H1 (cell line): ENCODE results near the gene WASF3. TPM values are rescaled to one million over a fixed set of nuclear protein-coding genes. Genes with fewer than 3 reads are reported as not detected.
A peak's percentile ranks its signal among the peaks of the same experiment; 100 is the strongest.

Experiments
- CTCF ChIA-PET: fragments of 300-600 bp; sonication (Branson Sonifier 250); formaldehyde crosslinking; loops from one replicate; lab custom pipeline; 2021; ENCODE audit not compliant: partially characterized antibody; lab: Charles Lee
- POLR2A ChIA-PET: fragments of 300-600 bp; sonication (Branson Sonifier 250); formaldehyde crosslinking; loops from one replicate; lab custom pipeline; 2021; ENCODE audit warnings: inconsistent platforms; ENCODE audit not compliant: partially characterized antibody; lab: Charles Lee
- DNase-seq, 2 experiments: peaks; one replicate each; pipeline versions ENCODE4 v3.0.0 to v3.0.0-alpha.2; 2010 to 2022; ENCODE audit warnings: low spot score in 2 of 2, low read depth in 1 of 2, mixed read lengths in 1 of 2
- FAIRE-seq: peaks from 2 replicates; lab custom pipeline; 2011; peaks lifted over from hg19 to GRCh38; lab: Jason Lieb, UNC
- H2AFZ ChIP-seq: 2 replicates; pipeline ENCODE4 v1.8.1; 2012; ENCODE audit warnings: low read length, inconsistent platforms
- H2AK5ac ChIP-seq: 2 replicates; pipeline ENCODE4 v1.6.1; 2013; ENCODE audit warnings: low read depth, low read length
- H2BK120ac ChIP-seq: replicated peaks from 2 replicates; pipeline ENCODE3; 2013; ENCODE audit warnings: low read depth, low read length, inconsistent platforms
- H2BK12ac ChIP-seq: 2 replicates; pipeline ENCODE4 v1.6.1; 2013; ENCODE audit warnings: low read depth, low read length
- H2BK15ac ChIP-seq: 2 replicates; pipeline ENCODE4 v1.6.1; 2013; ENCODE audit warnings: low read length
- H2BK20ac ChIP-seq: 2 replicates; pipeline ENCODE4 v1.6.1; 2013; ENCODE audit warnings: low read length
- H2BK5ac ChIP-seq: 2 replicates; pipeline ENCODE4 v1.6.1; 2013; ENCODE audit warnings: low read depth, low read length
- H3K14ac ChIP-seq: 2 replicates; pipeline ENCODE4 v1.6.1; 2013; ENCODE audit warnings: inconsistent platforms; ENCODE audit not compliant: insufficient read length
- H3K18ac ChIP-seq: 2 replicates; pipeline ENCODE4 v1.6.1; 2013; ENCODE audit warnings: low read length; ENCODE audit errors: extremely low read depth
- H3K23ac ChIP-seq: 2 replicates; pipeline ENCODE4 v1.6.1; 2013; ENCODE audit warnings: inconsistent platforms; ENCODE audit not compliant: insufficient read length
- H3K23me2 ChIP-seq: 2 replicates; pipeline ENCODE4 v1.6.1; 2013; ENCODE audit warnings: low read depth, low read length
- H3K27ac ChIP-seq: 2 replicates; pipeline ENCODE4 v1.6.1; 2011; ENCODE audit warnings: low read depth, low read length, inconsistent platforms
- H3K27me3 ChIP-seq, 4 experiments: replicated peaks in 1 of 4; 1 replicate in 1 of 4; 2 replicates in 3 of 4; pipeline versions ENCODE4 v1.6.1 to v1.8.1; 2011 to 2013; ENCODE audit warnings: low read length in 3 of 4, mild to moderate bottlenecking in 3 of 4, inconsistent platforms in 2 of 4, mixed read lengths in 2 of 4, moderate library complexity in 1 of 4; ENCODE audit not compliant: control insufficient read depth in 3 of 4, insufficient read depth in 3 of 4; ENCODE audit errors: extremely low read depth in 1 of 4
- H3K36me3 ChIP-seq, 4 experiments: 2 replicates each; pipeline versions ENCODE4 v1.6.1 to v1.8.1; 2011 to 2013; ENCODE audit warnings: mild to moderate bottlenecking in 4 of 4, low read length in 3 of 4, moderate library complexity in 2 of 4, control low read depth in 1 of 4, inconsistent platforms in 1 of 4; ENCODE audit not compliant: insufficient read depth in 4 of 4, control insufficient read depth in 2 of 4
- H3K4ac ChIP-seq: replicated peaks from 2 replicates; pipeline ENCODE3; 2013; ENCODE audit warnings: low read length, low read depth, mixed read lengths, inconsistent platforms; ENCODE audit not compliant: insufficient read length
- H3K4me1 ChIP-seq, 4 experiments: replicated peaks in 1 of 4; 1 replicate in 1 of 4; 2 replicates in 3 of 4; pipeline versions ENCODE4 v1.6.1 to v1.8.1; 2011 to 2013; ENCODE audit warnings: low read length in 3 of 4, inconsistent platforms in 2 of 4, mixed read lengths in 1 of 4; ENCODE audit not compliant: insufficient read depth in 4 of 4, control insufficient read depth in 3 of 4
- H3K4me2 ChIP-seq, 2 experiments: 2 replicates each; pipeline versions ENCODE4 v1.6.1 to v1.8.1; 2011 to 2013; ENCODE audit warnings: low read depth in 2 of 2, low read length in 2 of 2, control low read depth in 1 of 2, inconsistent platforms in 1 of 2, mild to moderate bottlenecking in 1 of 2; ENCODE audit not compliant: insufficient read depth in 1 of 2
- H3K4me3 ChIP-seq, 4 experiments: fragments of 200-600, 300-600 bp in 1 of 4; sonication (generic), shearing (Covaris generic), sonication (Bioruptor Twin) in 1 of 4; 2 replicates each; pipeline versions ENCODE4 v1.5.1 to v1.8.1; 2011 to 2016; ENCODE audit warnings: low read length in 4 of 4, low read depth in 3 of 4, control low read depth in 2 of 4, inconsistent platforms in 2 of 4, mild to moderate bottlenecking in 2 of 4, mixed read lengths in 1 of 4, moderate library complexity in 1 of 4; ENCODE audit not compliant: insufficient read depth in 2 of 4; ENCODE audit errors: extremely low read depth in 1 of 4
- H3K56ac ChIP-seq: replicated peaks from 2 replicates; pipeline ENCODE3; 2013; ENCODE audit warnings: low read depth, mild to moderate bottlenecking, mixed read lengths, low read length, inconsistent platforms; ENCODE audit not compliant: insufficient read length
- H3K79me1 ChIP-seq: 2 replicates; pipeline ENCODE4 v1.6.1; 2013; ENCODE audit warnings: low read depth, low read length, control low read depth
- H3K79me2 ChIP-seq, 2 experiments: 2 replicates each; pipeline versions ENCODE4 v1.6.1 to v1.8.1; 2012 to 2013; ENCODE audit warnings: low read length in 2 of 2, mild to moderate bottlenecking in 2 of 2, inconsistent platforms in 1 of 2; ENCODE audit not compliant: insufficient read depth in 2 of 2, control insufficient read depth in 1 of 2
- H3K9ac ChIP-seq, 4 experiments: replicated peaks in 1 of 4; 1 replicate in 1 of 4; 2 replicates in 3 of 4; pipeline versions ENCODE4 v1.6.1 to v1.8.1; 2011 to 2013; ENCODE audit warnings: low read depth in 3 of 4, low read length in 3 of 4, control low read depth in 2 of 4, mild to moderate bottlenecking in 2 of 4, moderate library complexity in 2 of 4, inconsistent platforms in 1 of 4; ENCODE audit errors: extremely low read depth in 1 of 4
- H3K9me3 ChIP-seq, 2 experiments: 2 replicates each; pipeline versions ENCODE4 v1.6.1 to v1.8.1; 2012 to 2013; ENCODE audit warnings: mild to moderate bottlenecking in 2 of 2, moderate library complexity in 2 of 2, control low read depth in 1 of 2, inconsistent platforms in 1 of 2, low read depth in 1 of 2, low read length in 1 of 2, mixed read lengths in 1 of 2; ENCODE audit not compliant: insufficient read depth in 2 of 2
- H4K20me1 ChIP-seq, 2 experiments: replicated peaks in 1 of 2; 2 replicates each; pipeline versions ENCODE3 to v1.8.1; 2011 to 2013; ENCODE audit warnings: inconsistent platforms in 2 of 2, low read length in 2 of 2, mild to moderate bottlenecking in 1 of 2; ENCODE audit not compliant: insufficient read depth in 2 of 2, control insufficient read depth in 1 of 2
- H4K5ac ChIP-seq: 2 replicates; pipeline ENCODE4 v1.6.1; 2013; ENCODE audit warnings: low read length, low read depth, mixed read lengths, inconsistent platforms; ENCODE audit not compliant: insufficient read length
- H4K8ac ChIP-seq: 2 replicates; pipeline ENCODE4 v1.8.0; 2013; ENCODE audit warnings: mild to moderate bottlenecking, moderate library complexity, low read length, inconsistent platforms; ENCODE audit not compliant: insufficient read depth; ENCODE audit errors: extremely low read depth
- H4K91ac ChIP-seq: replicated peaks from 2 replicates; pipeline ENCODE3; 2013; ENCODE audit warnings: low read length, mixed read lengths, inconsistent platforms; ENCODE audit not compliant: insufficient read length
- CBX8 ChIP-seq: fragments of 300-800, 300-1000 bp; sonication (generic); IDR thresholded peaks from 2 replicates; pipeline ENCODE4 v1.7.1; 2016; ENCODE audit warnings: low read depth, low read length, borderline replicate concordance
- EP300 ChIP-seq, 2 experiments: IDR thresholded peaks; 1 replicate in 1 of 2; 2 replicates in 1 of 2; pipeline ENCODE4 v1.6.1; 2011 to 2012; ENCODE audit warnings: low read depth in 2 of 2, low read length in 2 of 2, mild to moderate bottlenecking in 2 of 2, borderline replicate concordance in 1 of 2, inconsistent platforms in 1 of 2, moderate library complexity in 1 of 2
- JUN ChIP-seq: IDR thresholded peaks from 2 replicates; pipeline ENCODE4 v1.6.1; 2011; ENCODE audit warnings: low read depth, mild to moderate bottlenecking, improper control_type of control experiment, low read length
- KDM5A ChIP-seq: fragments of 200-600 bp; IDR thresholded peaks from 2 replicates; pipeline ENCODE4 v1.7.1; 2012; ENCODE audit warnings: mild to moderate bottlenecking, low read length, inconsistent platforms, mixed read lengths
- POLR2A ChIP-seq, 2 experiments: IDR thresholded peaks; 1 replicate in 1 of 2; 2 replicates in 1 of 2; pipeline ENCODE4 v1.6.1; 2011; ENCODE audit warnings: low read depth in 2 of 2, low read length in 2 of 2, mild to moderate bottlenecking in 2 of 2; ENCODE audit errors: control extremely low read depth in 1 of 2
- POU5F1 ChIP-seq: IDR thresholded peaks from 2 replicates; pipeline ENCODE4 v1.6.1; 2011; ENCODE audit warnings: low read depth, mild to moderate bottlenecking, low read length, moderate library complexity
- WGBS, 2 experiments: shearing (Covaris generic) in 1 of 2; methylation state at CpG; one replicate each; pipeline versions ENCODE4 v1.1.6 to v1.1.7; 2013 to 2015; ENCODE audit warnings: low lambda C conversion rate in 2 of 2, mixed read lengths in 2 of 2, inconsistent platforms in 1 of 2, low coverage in 1 of 2, missing lambda C conversion rate in 1 of 2; ENCODE audit not compliant: insufficient replicate concordance in 2 of 2, insufficient coverage in 1 of 2, insufficient read length in 1 of 2; ENCODE audit errors: extremely low coverage in 1 of 2, missing lambda C conversion rate in 1 of 2; 5-methylcytosine and 5-hydroxymethylcytosine counted together
- polyA plus RNA-seq, 7 experiments: library from polyadenylated mRNA; depleted of rRNA in 3 of 7; stranded (reverse) in 5 of 7; unstranded in 2 of 7; fragments of >200 nt in 5 of 7; fragments of 200-250 nt in 2 of 7; gene quantifications; 1 replicate in 5 of 7; 2 replicates in 1 of 7; 4 replicates in 1 of 7; pipeline versions ENCODE4 v1.2.1 to v1.2.3, GENCODE V29; 2011 to 2013; ENCODE audit warnings: missing spikeins in 2 of 7, mixed read lengths in 2 of 7
- total RNA-seq: library from RNA; stranded (reverse); fragmentation: NEBNext Ultra II Directional; extraction: Animal tissue kit (Norgen Biotek cat#: 25700); gene quantifications from 2 replicates; pipeline ENCODE4 v1.2.1, GENCODE V29; 2021

The WASF3 gene
- total and polyA plus RNA-seq, 2 of the 8 experiments (the other 6 are each of a cell fraction or from before 2014, with no cell fraction given): 18.7 to 39.8 TPM

DNA sequence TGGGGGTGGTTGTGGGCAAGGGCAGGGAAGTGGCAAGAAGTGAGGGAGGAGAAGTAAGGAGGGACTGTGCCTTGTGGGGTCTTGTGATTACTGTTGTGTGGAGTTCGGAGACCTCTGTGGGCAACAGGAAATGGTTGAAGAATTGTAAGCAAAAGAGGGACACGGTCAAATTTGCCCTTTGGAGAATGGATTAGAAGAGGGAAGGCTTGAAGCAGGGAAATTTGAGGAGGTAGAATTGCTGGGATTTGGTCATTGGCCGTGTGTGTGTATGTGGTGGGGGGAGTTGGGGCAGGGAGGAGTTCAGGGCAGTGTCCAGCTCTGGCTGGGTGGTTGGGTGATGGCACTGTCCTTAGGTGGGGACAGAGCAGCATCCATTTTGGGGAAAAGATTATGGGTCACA is 3.6 kb downstream of the WASF3 start:
- Histone ChIP-seq H4K8ac (no peak overlapping the region), H2BK20ac (no peak overlapping the region; the same call in 1 of the 2 replicates), H4K91ac (no peak overlapping the region), H3K27ac (no peak overlapping the region), H2AK5ac (0 out of 2 replicates have a peak overlapping the region, but pooled peaks have one; percentile 12), H3K18ac (no peak overlapping the region), H3K79me1 (peaks cover 2% of the 10 kb centered on the region; the same call in 1 of the 2 replicates), H3K56ac (no peak overlapping the region), H3K23ac (no peak overlapping the region), H2BK15ac (no peak overlapping the region), H2BK5ac (no peak overlapping the region), H3K27me3 (peaks cover 0 to 4% (median 0%) of the 10 kb centered on the region in 4 experiments; a peak in 3 of 7 replicates), H2BK12ac (no peak overlapping the region), H2BK120ac (no peak overlapping the region), H3K23me2 (peaks cover 7% of the 10 kb centered on the region), H3K4me3 (no peak overlapping the region), H3K4ac (no peak overlapping the region), H3K4me2 (no peak overlapping the region), H4K20me1 (peaks cover 0 to 17% of the 10 kb centered on the region in 2 experiments), H3K9ac (no peak overlapping the region), H3K36me3 (no peaks in the 10 kb centered on the region), H4K5ac (no peak overlapping the region), H3K9me3 (no peaks in the 10 kb centered on the region), H3K79me2 (peaks cover 8 to 70% of the 10 kb centered on the region in 2 experiments), H3K14ac (no peak overlapping the region), H2AFZ (no peak overlapping the region), H3K4me1 (peaks cover 0 to 6% (median 4%) of the 10 kb centered on the region in 4 experiments; a peak in 5 of 7 replicates)
- WGBS, 2 experiments: 85% methylated on average over 3 of the region's 3 CpGs; no CpG with 5 or more reads in 1 of the 2 experiments
- DNase-seq: no peak
- FAIRE-seq: no peak
- CTCF ChIA-PET: interaction anchor here (0.7 to 1.4 kb wide), 5 partner anchors 18 to 138 kb away, joined by 3 to 4 read pairs (median 3); no protein-coding TSS in a partner anchor
- TF ChIP-seq POLR2A (IDR thresholded peaks at IDR 0.05; ENCODE audit: control extremely low read depth in 1 of 2, low read depth in 2 of 2, low read length in 2 of 2) (no peak), JUN (no peak), POU5F1 (no peak), KDM5A (no peak), CBX8 (no peak), EP300 (IDR thresholded peaks at IDR 0.05; ENCODE audit: borderline replicate concordance in 1 of 2, low read depth in 2 of 2, low read length in 2 of 2) (no peak)
- POLR2A ChIA-PET: interaction anchor here (1.3 kb wide), 1 partner anchor 68 kb away, joined by 3 read pairs; no protein-coding TSS in a partner anchor
